H1 (cell line): ENCODE results near the gene ADM. TPM values are rescaled to one million over a fixed set of nuclear protein-coding genes. Genes with fewer than 3 reads are reported as not detected.

Source experiments
- CTCF ChIA-PET: fragments of 300-600 bp; sonication (Branson Sonifier 250); formaldehyde crosslinking; loops from one replicate; lab custom pipeline; 2021; ENCODE audit not compliant: partially characterized antibody; lab: Charles Lee
- POLR2A ChIA-PET: fragments of 300-600 bp; sonication (Branson Sonifier 250); formaldehyde crosslinking; loops from one replicate; lab custom pipeline; 2021; ENCODE audit warnings: inconsistent platforms; ENCODE audit not compliant: partially characterized antibody; lab: Charles Lee
- DNase-seq, 2 experiments: peaks; one replicate each; pipeline versions ENCODE4 v3.0.0 to v3.0.0-alpha.2; 2010 to 2022; ENCODE audit warnings: low spot score in 2 of 2, low read depth in 1 of 2, mixed read lengths in 1 of 2
- FAIRE-seq: peaks from 2 replicates; lab custom pipeline; 2011; peaks lifted over from hg19 to GRCh38; lab: Jason Lieb, UNC
- H2AFZ ChIP-seq: 2 replicates; pipeline ENCODE4 v1.8.1; 2012; ENCODE audit warnings: low read length, inconsistent platforms
- H2AK5ac ChIP-seq: 2 replicates; pipeline ENCODE4 v1.6.1; 2013; ENCODE audit warnings: low read depth, low read length
- H2BK120ac ChIP-seq: replicated peaks from 2 replicates; pipeline ENCODE3; 2013; ENCODE audit warnings: low read depth, low read length, inconsistent platforms
- H2BK12ac ChIP-seq: 2 replicates; pipeline ENCODE4 v1.6.1; 2013; ENCODE audit warnings: low read depth, low read length
- H2BK15ac ChIP-seq: 2 replicates; pipeline ENCODE4 v1.6.1; 2013; ENCODE audit warnings: low read length
- H2BK20ac ChIP-seq: 2 replicates; pipeline ENCODE4 v1.6.1; 2013; ENCODE audit warnings: low read length
- H2BK5ac ChIP-seq: 2 replicates; pipeline ENCODE4 v1.6.1; 2013; ENCODE audit warnings: low read depth, low read length
- H3K14ac ChIP-seq: 2 replicates; pipeline ENCODE4 v1.6.1; 2013; ENCODE audit warnings: inconsistent platforms; ENCODE audit not compliant: insufficient read length
- H3K18ac ChIP-seq: 2 replicates; pipeline ENCODE4 v1.6.1; 2013; ENCODE audit warnings: low read length; ENCODE audit errors: extremely low read depth
- H3K23ac ChIP-seq: 2 replicates; pipeline ENCODE4 v1.6.1; 2013; ENCODE audit warnings: inconsistent platforms; ENCODE audit not compliant: insufficient read length
- H3K23me2 ChIP-seq: 2 replicates; pipeline ENCODE4 v1.6.1; 2013; ENCODE audit warnings: low read depth, low read length
- H3K27ac ChIP-seq: 2 replicates; pipeline ENCODE4 v1.6.1; 2011; ENCODE audit warnings: low read depth, low read length, inconsistent platforms
- H3K27me3 ChIP-seq, 4 experiments: replicated peaks in 1 of 4; 1 replicate in 1 of 4; 2 replicates in 3 of 4; pipeline versions ENCODE4 v1.6.1 to v1.8.1; 2011 to 2013; ENCODE audit warnings: low read length in 3 of 4, mild to moderate bottlenecking in 3 of 4, inconsistent platforms in 2 of 4, mixed read lengths in 2 of 4, moderate library complexity in 1 of 4; ENCODE audit not compliant: control insufficient read depth in 3 of 4, insufficient read depth in 3 of 4; ENCODE audit errors: extremely low read depth in 1 of 4
- H3K36me3 ChIP-seq, 4 experiments: 2 replicates each; pipeline versions ENCODE4 v1.6.1 to v1.8.1; 2011 to 2013; ENCODE audit warnings: mild to moderate bottlenecking in 4 of 4, low read length in 3 of 4, moderate library complexity in 2 of 4, control low read depth in 1 of 4, inconsistent platforms in 1 of 4; ENCODE audit not compliant: insufficient read depth in 4 of 4, control insufficient read depth in 2 of 4
- H3K4ac ChIP-seq: replicated peaks from 2 replicates; pipeline ENCODE3; 2013; ENCODE audit warnings: low read length, low read depth, mixed read lengths, inconsistent platforms; ENCODE audit not compliant: insufficient read length
- H3K4me1 ChIP-seq, 4 experiments: replicated peaks in 1 of 4; 1 replicate in 1 of 4; 2 replicates in 3 of 4; pipeline versions ENCODE4 v1.6.1 to v1.8.1; 2011 to 2013; ENCODE audit warnings: low read length in 3 of 4, inconsistent platforms in 2 of 4, mixed read lengths in 1 of 4; ENCODE audit not compliant: insufficient read depth in 4 of 4, control insufficient read depth in 3 of 4
- H3K4me2 ChIP-seq, 2 experiments: 2 replicates each; pipeline versions ENCODE4 v1.6.1 to v1.8.1; 2011 to 2013; ENCODE audit warnings: low read depth in 2 of 2, low read length in 2 of 2, control low read depth in 1 of 2, inconsistent platforms in 1 of 2, mild to moderate bottlenecking in 1 of 2; ENCODE audit not compliant: insufficient read depth in 1 of 2
- H3K4me3 ChIP-seq, 4 experiments: fragments of 200-600, 300-600 bp in 1 of 4; sonication (generic), shearing (Covaris generic), sonication (Bioruptor Twin) in 1 of 4; 2 replicates each; pipeline versions ENCODE4 v1.5.1 to v1.8.1; 2011 to 2016; ENCODE audit warnings: low read length in 4 of 4, low read depth in 3 of 4, control low read depth in 2 of 4, inconsistent platforms in 2 of 4, mild to moderate bottlenecking in 2 of 4, mixed read lengths in 1 of 4, moderate library complexity in 1 of 4; ENCODE audit not compliant: insufficient read depth in 2 of 4; ENCODE audit errors: extremely low read depth in 1 of 4
- H3K56ac ChIP-seq: replicated peaks from 2 replicates; pipeline ENCODE3; 2013; ENCODE audit warnings: low read depth, mild to moderate bottlenecking, mixed read lengths, low read length, inconsistent platforms; ENCODE audit not compliant: insufficient read length
- H3K79me1 ChIP-seq: 2 replicates; pipeline ENCODE4 v1.6.1; 2013; ENCODE audit warnings: low read depth, low read length, control low read depth
- H3K79me2 ChIP-seq, 2 experiments: 2 replicates each; pipeline versions ENCODE4 v1.6.1 to v1.8.1; 2012 to 2013; ENCODE audit warnings: low read length in 2 of 2, mild to moderate bottlenecking in 2 of 2, inconsistent platforms in 1 of 2; ENCODE audit not compliant: insufficient read depth in 2 of 2, control insufficient read depth in 1 of 2
- H3K9ac ChIP-seq, 4 experiments: replicated peaks in 1 of 4; 1 replicate in 1 of 4; 2 replicates in 3 of 4; pipeline versions ENCODE4 v1.6.1 to v1.8.1; 2011 to 2013; ENCODE audit warnings: low read depth in 3 of 4, low read length in 3 of 4, control low read depth in 2 of 4, mild to moderate bottlenecking in 2 of 4, moderate library complexity in 2 of 4, inconsistent platforms in 1 of 4; ENCODE audit errors: extremely low read depth in 1 of 4
- H3K9me3 ChIP-seq, 2 experiments: 2 replicates each; pipeline versions ENCODE4 v1.6.1 to v1.8.1; 2012 to 2013; ENCODE audit warnings: mild to moderate bottlenecking in 2 of 2, moderate library complexity in 2 of 2, control low read depth in 1 of 2, inconsistent platforms in 1 of 2, low read depth in 1 of 2, low read length in 1 of 2, mixed read lengths in 1 of 2; ENCODE audit not compliant: insufficient read depth in 2 of 2
- H4K20me1 ChIP-seq, 2 experiments: replicated peaks in 1 of 2; 2 replicates each; pipeline versions ENCODE3 to v1.8.1; 2011 to 2013; ENCODE audit warnings: inconsistent platforms in 2 of 2, low read length in 2 of 2, mild to moderate bottlenecking in 1 of 2; ENCODE audit not compliant: insufficient read depth in 2 of 2, control insufficient read depth in 1 of 2
- H4K5ac ChIP-seq: 2 replicates; pipeline ENCODE4 v1.6.1; 2013; ENCODE audit warnings: low read length, low read depth, mixed read lengths, inconsistent platforms; ENCODE audit not compliant: insufficient read length
- H4K8ac ChIP-seq: 2 replicates; pipeline ENCODE4 v1.8.0; 2013; ENCODE audit warnings: mild to moderate bottlenecking, moderate library complexity, low read length, inconsistent platforms; ENCODE audit not compliant: insufficient read depth; ENCODE audit errors: extremely low read depth
- H4K91ac ChIP-seq: replicated peaks from 2 replicates; pipeline ENCODE3; 2013; ENCODE audit warnings: low read length, mixed read lengths, inconsistent platforms; ENCODE audit not compliant: insufficient read length
- CTCF ChIP-seq, 3 experiments: IDR thresholded peaks; 1 replicate in 2 of 3; 2 replicates in 1 of 3; pipeline versions ENCODE4 v1.5.1 to v1.6.1; 2011; ENCODE audit warnings: low read length in 3 of 3, mild to moderate bottlenecking in 3 of 3, inconsistent platforms in 2 of 3, low read depth in 1 of 3, moderate library complexity in 1 of 3; ENCODE audit not compliant: insufficient read depth in 1 of 3; ENCODE audit errors: control extremely low read depth in 1 of 3
- HDAC6 ChIP-seq: IDR thresholded peaks from one replicate; pipeline ENCODE4 v1.7.1; 2012; ENCODE audit warnings: low read depth, mild to moderate bottlenecking, inconsistent platforms, low read length, moderate library complexity
- WGBS, 2 experiments: shearing (Covaris generic) in 1 of 2; methylation state at CpG; one replicate each; pipeline versions ENCODE4 v1.1.6 to v1.1.7; 2013 to 2015; ENCODE audit warnings: low lambda C conversion rate in 2 of 2, mixed read lengths in 2 of 2, inconsistent platforms in 1 of 2, low coverage in 1 of 2, missing lambda C conversion rate in 1 of 2; ENCODE audit not compliant: insufficient replicate concordance in 2 of 2, insufficient coverage in 1 of 2, insufficient read length in 1 of 2; ENCODE audit errors: extremely low coverage in 1 of 2, missing lambda C conversion rate in 1 of 2; 5-methylcytosine and 5-hydroxymethylcytosine counted together
- polyA plus RNA-seq, 7 experiments: library from polyadenylated mRNA; depleted of rRNA in 3 of 7; stranded (reverse) in 5 of 7; unstranded in 2 of 7; fragments of >200 nt in 5 of 7; fragments of 200-250 nt in 2 of 7; gene quantifications; 1 replicate in 5 of 7; 2 replicates in 1 of 7; 4 replicates in 1 of 7; pipeline versions ENCODE4 v1.2.1 to v1.2.3, GENCODE V29; 2011 to 2013; ENCODE audit warnings: missing spikeins in 2 of 7, mixed read lengths in 2 of 7
- total RNA-seq: library from RNA; stranded (reverse); fragmentation: NEBNext Ultra II Directional; extraction: Animal tissue kit (Norgen Biotek cat#: 25700); gene quantifications from 2 replicates; pipeline ENCODE4 v1.2.1, GENCODE V29; 2021

ADM gene
- total and polyA plus RNA-seq, 2 of the 8 experiments (the other 6 are each of a cell fraction or from before 2014, with no cell fraction given): 94.1 to 95.6 TPM

GRCh38 chr11:10298342-10298741 is 6.5 kb upstream of the ADM start:
- Histone ChIP-seq H3K4me3 (no peak overlapping the region), H3K79me2 (peaks cover 0 to 5% of the 10 kb centered on the region in 2 experiments; a peak in 1 of 4 replicates), H4K8ac (no peak overlapping the region), H3K14ac (no peak overlapping the region), H2AFZ (no peak overlapping the region), H4K91ac (no peak overlapping the region), H3K23ac (no peak overlapping the region), H2BK20ac (no peak overlapping the region), H3K4ac (no peak overlapping the region), H3K56ac (no peak overlapping the region), H3K23me2 (peaks cover 20% of the 10 kb centered on the region), H2AK5ac (no peak overlapping the region), H3K79me1 (no peaks in the 10 kb centered on the region), H3K9ac (no peak overlapping the region), H3K36me3 (no peaks in the 10 kb centered on the region), H4K20me1 (no peaks in the 10 kb centered on the region), H2BK15ac (no peak overlapping the region), H3K27me3 (peaks cover 0 to 28% (median 13%) of the 10 kb centered on the region in 4 experiments; a peak in 5 of 7 replicates), H3K9me3 (no peaks in the 10 kb centered on the region), H2BK120ac (no peak overlapping the region), H3K18ac (no peak overlapping the region), H3K27ac (no peak overlapping the region), H4K5ac (no peak overlapping the region), H3K4me2 (no peak overlapping the region), H2BK5ac (no peak overlapping the region), H3K4me1 (peaks cover 3 to 6% (median 4%) of the 10 kb centered on the region in 4 experiments; a peak in 6 of 7 replicates), H2BK12ac (no peak overlapping the region)
- TF ChIP-seq HDAC6 (no peak), CTCF (IDR thresholded peaks at IDR 0.05; ENCODE audit: control extremely low read depth in 1 of 3, insufficient read depth in 1 of 3, low read depth in 1 of 3, low read length in 3 of 3) (peak in 1 of 3 experiments; percentile 14; a peak in 1 of 4 replicates)
- CTCF ChIA-PET: interaction anchor here (0.6 to 1.2 kb wide), 6 partner anchors 41 to 691 kb away, joined by 3 to 4 read pairs (median 3); no protein-coding TSS in a partner anchor
- WGBS, 2 experiments: 83% methylated on average over 5 of the region's 5 CpGs; no CpG with 5 or more reads in 1 of the 2 experiments
- no peak for DNase-seq
- FAIRE-seq: no peak
- POLR2A ChIA-PET: interaction anchor here (12.5 kb wide), 1 partner anchor 8 kb away, joined by 156 read pairs; the partner anchor contains the start of gene ADM
